Subcutaneous adipose tissue (tissue), 4 donors: ENCODE measurements around the gene CD44. TPM values are rescaled to one million over a fixed set of nuclear protein-coding genes. Genes with fewer than 3 reads are reported as not detected.

Experiments
- total RNA-seq, 4 donors: library from RNA; depleted of rRNA; stranded (reverse); fragments of >200 nt; gene quantifications; one replicate each; pipeline ENCODE4 v1.1.0, GENCODE V29; 2016
- TF ChIP-seq, protein P1 (sequence below): fragments of 450-650 bp; IDR thresholded peaks from one replicate; pipeline ENCODE4 v1.5.1; 2016; ENCODE audit warnings: low read depth, mild to moderate bottlenecking, control low read depth, antibody characterized with exemption, moderate library complexity

The CD44 gene
- total RNA-seq, 4 donors from 2014 or later = 103 to 438 (median 231) TPM

DNA sequence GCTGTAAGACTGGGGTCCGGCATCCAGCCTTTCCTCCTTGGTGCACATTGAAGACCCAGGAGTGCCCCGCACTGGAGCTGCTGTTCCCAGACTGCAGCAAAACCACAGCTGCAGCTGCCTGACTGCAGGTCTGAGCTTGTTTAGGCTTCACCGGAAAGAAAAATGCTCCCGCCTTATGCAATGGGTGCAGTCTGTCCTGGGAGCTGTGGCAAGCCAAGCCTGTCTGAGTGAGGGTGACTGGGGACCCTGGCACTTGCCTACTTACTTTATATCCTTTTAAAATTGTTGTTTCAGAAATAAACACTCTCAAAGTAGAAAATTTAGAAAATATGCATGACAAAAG is 23.3 kb upstream of the CD44 start:
- TF ChIP-seq, protein P1, sequence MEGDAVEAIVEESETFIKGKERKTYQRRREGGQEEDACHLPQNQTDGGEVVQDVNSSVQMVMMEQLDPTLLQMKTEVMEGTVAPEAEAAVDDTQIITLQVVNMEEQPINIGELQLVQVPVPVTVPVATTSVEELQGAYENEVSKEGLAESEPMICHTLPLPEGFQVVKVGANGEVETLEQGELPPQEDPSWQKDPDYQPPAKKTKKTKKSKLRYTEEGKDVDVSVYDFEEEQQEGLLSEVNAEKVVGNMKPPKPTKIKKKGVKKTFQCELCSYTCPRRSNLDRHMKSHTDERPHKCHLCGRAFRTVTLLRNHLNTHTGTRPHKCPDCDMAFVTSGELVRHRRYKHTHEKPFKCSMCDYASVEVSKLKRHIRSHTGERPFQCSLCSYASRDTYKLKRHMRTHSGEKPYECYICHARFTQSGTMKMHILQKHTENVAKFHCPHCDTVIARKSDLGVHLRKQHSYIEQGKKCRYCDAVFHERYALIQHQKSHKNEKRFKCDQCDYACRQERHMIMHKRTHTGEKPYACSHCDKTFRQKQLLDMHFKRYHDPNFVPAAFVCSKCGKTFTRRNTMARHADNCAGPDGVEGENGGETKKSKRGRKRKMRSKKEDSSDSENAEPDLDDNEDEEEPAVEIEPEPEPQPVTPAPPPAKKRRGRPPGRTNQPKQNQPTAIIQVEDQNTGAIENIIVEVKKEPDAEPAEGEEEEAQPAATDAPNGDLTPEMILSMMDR = no peak

GRCh38 chr11:35116245-35116644 is 22.7 kb upstream of the CD44 start:
- TF ChIP-seq, protein P1 = no peak

GRCh38 chr11:35116762-35117640 is 22.0 kb upstream of the CD44 start:
- TF ChIP-seq, protein P1 = no peak

DNA sequence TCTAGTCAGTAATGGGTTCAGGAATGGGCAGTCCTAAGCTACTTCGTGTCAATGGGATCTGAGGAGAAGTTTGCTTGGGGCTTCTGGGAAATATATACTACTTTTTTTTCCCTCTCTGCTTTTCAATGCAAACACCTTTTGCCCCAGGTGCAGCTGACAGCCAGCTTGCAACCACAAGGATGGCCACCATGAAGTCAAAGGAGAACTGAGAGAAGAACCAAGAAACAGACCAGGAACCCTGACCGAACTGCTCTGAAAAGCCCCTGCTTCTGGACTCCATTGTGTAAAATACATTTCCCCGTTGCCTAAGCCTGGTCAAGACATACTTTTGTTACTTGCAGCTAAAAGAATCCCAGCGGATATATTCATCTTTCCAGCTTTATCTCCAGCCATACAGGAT is 20.1 kb upstream of the CD44 start:
- TF ChIP-seq, protein P1 = no peak

GRCh38 chr11:35121326-35121865 is 17.6 kb upstream of the CD44 start:
- TF ChIP-seq, protein P1 = no peak

DNA sequence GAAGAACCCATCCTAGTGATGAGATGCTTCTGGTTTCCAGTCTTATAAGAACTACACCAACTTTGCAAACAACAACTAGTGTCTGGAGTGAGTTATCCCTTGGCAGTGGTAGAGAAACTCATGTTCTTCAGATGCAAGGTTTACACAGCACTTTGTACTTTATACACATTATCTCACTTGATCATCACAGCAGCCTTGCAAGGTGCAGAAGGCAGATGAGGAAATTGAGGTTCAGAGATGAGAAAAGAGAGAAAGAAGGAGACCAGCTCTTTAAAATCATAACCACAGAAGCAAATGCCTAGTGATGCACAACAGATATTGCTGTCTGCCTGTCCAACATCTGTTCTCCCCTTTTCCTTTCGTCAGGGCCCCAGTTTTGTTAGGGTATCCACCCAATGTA is 16.7 kb upstream of the CD44 start:
- TF ChIP-seq, protein P1 = no peak

GRCh38 chr11:35126000-35126878 is 12.7 kb upstream of the CD44 start:
- TF ChIP-seq, protein P1 = no peak
